Activated CD4-positive, alpha-beta memory T cell treated with anti-CD3 and anti-CD28 coated beads for 36 hours (primary cell): ENCODE data around the gene OR6M1. TPM values are rescaled to one million over a fixed set of nuclear protein-coding genes. Genes with fewer than 3 reads are reported as not detected.

Experiments used
- CTCF ChIA-PET: fragments of 350-600 bp; sonication (Branson Sonifier 250); formaldehyde crosslinking; loops from one replicate; lab custom pipeline; 2021; ENCODE audit warnings: antibody characterized with exemption, inconsistent platforms; lab: Charles Lee
- POLR2A ChIA-PET: fragments of 350-600 bp; sonication (Branson Sonifier 250); formaldehyde crosslinking; loops from one replicate; lab custom pipeline; 2021; ENCODE audit warnings: antibody characterized with exemption; lab: Charles Lee
- DNase-seq: peaks from one replicate; pipeline ENCODE4 v3.0.0-alpha.2; 2020
- H3K27ac Mint-ChIP-seq: one replicate; pipeline ENCODE4 v1.8.0; 2021; ENCODE audit warnings: mixed read lengths
- H3K27me3 Mint-ChIP-seq: one replicate; pipeline ENCODE4 v1.8.0; 2021; ENCODE audit warnings: mixed read lengths
- H3K36me3 Mint-ChIP-seq: one replicate; pipeline ENCODE4 v1.8.0; 2021; ENCODE audit warnings: mixed read lengths
- H3K4me1 Mint-ChIP-seq: one replicate; pipeline ENCODE4 v1.8.0; 2021; ENCODE audit warnings: low read depth, mixed read lengths
- H3K4me3 Mint-ChIP-seq: one replicate; pipeline ENCODE4 v1.8.0; 2021; ENCODE audit warnings: mild to moderate bottlenecking, mixed read lengths
- H3K9me3 Mint-ChIP-seq: one replicate; pipeline ENCODE4 v1.8.0; 2021; ENCODE audit warnings: mixed read lengths
- intact Hi-C: fragments of 100-400 bp; cut with micrococcal nuclease; formaldehyde crosslinking; loops from one replicate; pipeline ENCODE4 v1.15.1; 2023
- total RNA-seq, 2 experiments: library from RNA; stranded (reverse); gene quantifications; one replicate each; pipeline ENCODE4 v1.2.3, GENCODE V29; 2021

The OR6M1 gene
- total RNA-seq, 2 experiments from 2014 or later, result not detected

DNA sequence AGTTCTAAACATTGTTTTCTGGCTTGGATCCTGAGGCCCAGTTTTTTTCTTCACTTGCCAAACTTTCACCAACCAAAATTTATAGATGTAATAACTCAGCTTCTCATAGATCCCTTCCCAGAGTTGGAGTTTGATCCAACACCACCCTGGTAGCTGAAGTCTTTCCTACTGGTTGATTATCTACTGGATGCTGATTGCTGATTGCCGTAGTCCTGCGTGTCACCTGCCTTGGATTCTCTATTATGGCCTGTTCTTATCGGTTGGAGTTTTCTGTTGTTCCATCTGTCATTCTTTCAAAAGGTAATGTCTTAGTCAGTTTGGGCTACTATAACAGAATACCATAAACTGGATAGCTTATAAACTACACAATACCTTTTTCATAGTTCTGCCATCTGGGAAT is 34.5 kb downstream of the OR6M1 start:
- Mint-ChIP-seq H3K27me3 (peaks cover 3% of the 10 kb centered on the region), H3K9me3 (no peaks in the 10 kb centered on the region), H3K36me3 (no peaks in the 10 kb centered on the region), H3K4me1 (no peaks in the 10 kb centered on the region), H3K27ac (no peak overlapping the region), H3K4me3 (no peak overlapping the region)
- ChIA-PET POLR2A (interaction anchor here (0.8 kb wide), 1 partner anchor 138 kb away, joined by 3 read pairs; no protein-coding TSS in a partner anchor), CTCF (no interaction called here)
- intact Hi-C loops, result no loop called here
- no peak for DNase-seq

GRCh38 chr11:123770712-123771111 is 35.4 kb downstream of the OR6M1 start:
- CTCF ChIA-PET, result no interaction called here
- intact Hi-C loops, result no loop called here
- H3K4me1 Mint-ChIP-seq, result no peaks in the 10 kb centered on the region
- no peaks in the 10 kb centered on the region for H3K36me3 Mint-ChIP-seq
- no peak for DNase-seq
- no peak overlapping the region for H3K27ac Mint-ChIP-seq
- H3K27me3 Mint-ChIP-seq, result peaks cover 3% of the 10 kb centered on the region
- no peak overlapping the region for H3K4me3 Mint-ChIP-seq
- H3K9me3 Mint-ChIP-seq, result no peaks in the 10 kb centered on the region
- POLR2A ChIA-PET, result no interaction called here

- H3K4me1 Mint-ChIP-seq, result no peaks in the 10 kb centered on the region
- H3K4me3 Mint-ChIP-seq, result no peak overlapping the region
- H3K36me3 Mint-ChIP-seq, result peaks cover 6% of the 10 kb centered on the region
- peaks cover 3% of the 10 kb centered on the region for H3K27me3 Mint-ChIP-seq
- H3K9me3 Mint-ChIP-seq, result peaks cover 18% of the 10 kb centered on the region
- DNase-seq, result no peak
- H3K27ac Mint-ChIP-seq, result no peak overlapping the region
- intact Hi-C loops, result no loop called here
- ChIA-PET POLR2A (no interaction called here), CTCF (interaction anchor here (1.1 kb wide), 1 partner anchor 185 kb away, joined by 3 read pairs; no protein-coding TSS in a partner anchor)
Observed at GRCh38 chr11:123765601-123766000, 40.5 kb downstream of the OR6M1 start.

DNA sequence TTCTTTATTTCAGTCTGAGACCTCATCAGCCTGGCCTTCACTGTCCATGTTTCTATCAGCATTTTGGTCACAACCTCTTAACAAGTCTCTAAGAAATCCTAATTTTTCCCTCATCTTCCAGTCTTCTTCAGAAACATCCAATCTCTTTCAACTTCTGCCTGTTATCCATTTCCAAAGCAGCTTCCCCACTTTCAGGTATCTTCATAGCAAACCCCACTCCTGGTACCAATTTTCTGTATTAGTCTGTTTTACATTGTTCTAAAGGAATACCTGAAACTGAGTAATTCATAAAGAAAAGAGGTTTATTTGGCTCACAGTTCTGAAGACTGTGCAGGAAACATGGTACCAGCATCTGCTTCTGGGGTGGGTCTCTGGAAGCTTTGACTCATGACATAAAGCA is 43.7 kb downstream of the OR6M1 start:
- no peak for DNase-seq
- ChIA-PET POLR2A (no interaction called here), CTCF (no interaction called here)
- H3K36me3 Mint-ChIP-seq, result peaks cover 6% of the 10 kb centered on the region
- peaks cover 4% of the 10 kb centered on the region for H3K27me3 Mint-ChIP-seq
- peaks cover 18% of the 10 kb centered on the region for H3K9me3 Mint-ChIP-seq
- no peak overlapping the region for H3K27ac Mint-ChIP-seq
- H3K4me3 Mint-ChIP-seq, result no peak overlapping the region
- no peaks in the 10 kb centered on the region for H3K4me1 Mint-ChIP-seq
- intact Hi-C loops, result no loop called here

GRCh38 chr11:123760894-123761293 is 45.3 kb downstream of the OR6M1 start:
- intact Hi-C loops, result no loop called here
- H3K36me3 Mint-ChIP-seq, result peaks cover 6% of the 10 kb centered on the region

DNA sequence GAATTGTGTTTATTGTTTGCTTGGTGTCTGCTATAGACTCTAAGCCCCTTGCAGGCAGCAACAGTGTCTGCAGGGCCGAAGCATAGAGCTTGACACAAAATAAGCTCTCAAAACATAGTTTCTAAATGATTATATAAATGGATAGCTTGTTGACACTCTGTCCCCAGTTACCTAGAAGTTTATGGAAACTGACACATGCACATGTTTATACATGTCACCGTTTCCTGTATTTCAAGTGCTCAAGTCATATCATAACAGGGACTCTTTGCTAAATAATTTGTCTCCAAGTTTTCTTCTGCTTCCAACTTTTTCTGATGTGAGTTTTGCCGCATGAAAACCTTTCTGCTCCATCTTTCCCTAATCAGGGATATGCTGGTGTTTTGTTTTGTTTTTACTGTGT is 48.2 kb downstream of the OR6M1 start:
- intact Hi-C loops, result no loop called here
- H3K27me3 Mint-ChIP-seq, result peaks cover 12% of the 10 kb centered on the region
- ChIA-PET POLR2A (no interaction called here), CTCF (no interaction called here)
- peaks cover 12% of the 10 kb centered on the region for H3K9me3 Mint-ChIP-seq
- no peak for DNase-seq
- no peaks in the 10 kb centered on the region for H3K4me1 Mint-ChIP-seq
- peaks cover 6% of the 10 kb centered on the region for H3K36me3 Mint-ChIP-seq
- no peak overlapping the region for H3K4me3 Mint-ChIP-seq
- H3K27ac Mint-ChIP-seq, result no peak overlapping the region

More at GRCh38 chr11:123760894-123761293, 45.3 kb downstream of the OR6M1 start:
- peaks cover 8% of the 10 kb centered on the region for H3K27me3 Mint-ChIP-seq
- POLR2A ChIA-PET, result no interaction called here
- no peak overlapping the region for H3K4me3 Mint-ChIP-seq
- CTCF ChIA-PET, result no interaction called here
- no peaks in the 10 kb centered on the region for H3K4me1 Mint-ChIP-seq
- no peak overlapping the region for H3K27ac Mint-ChIP-seq
- no peak for DNase-seq
- H3K9me3 Mint-ChIP-seq, result peaks cover 18% of the 10 kb centered on the region

- Mint-ChIP-seq H3K27me3 (peaks cover 24% of the 10 kb centered on the region), H3K9me3 (no peaks in the 10 kb centered on the region), H3K4me1 (no peaks in the 10 kb centered on the region), H3K27ac (no peak overlapping the region), H3K36me3 (no peaks in the 10 kb centered on the region), H3K4me3 (no peak overlapping the region)
- intact Hi-C loops, result no loop called here
- ChIA-PET POLR2A (no interaction called here), CTCF (no interaction called here)
- no peak for DNase-seq
Observed at GRCh38 chr11:123755813-123756212, 50.3 kb downstream of the OR6M1 start.

Other genes with a start within 250 kb of the OR6M1 start
- not detected for gene SCN3B, start 151.7 kb downstream of the OR6M1 start, total RNA-seq
- 1 to 10 TPM; 7.8 to 7.9 TPM for gene ZNF202, start 64.7 kb downstream of the OR6M1 start, total RNA-seq
- gene OR6X1, start 51.8 kb downstream of the OR6M1 start, total RNA-seq, result not detected
- gene TMEM225, start 79.3 kb upstream of the OR6M1 start, total RNA-seq, result not detected
- not detected for gene OR8D4, start 95.8 kb upstream of the OR6M1 start, total RNA-seq
- gene OR4D5, start 133.3 kb upstream of the OR6M1 start, total RNA-seq, result not detected
- not detected for gene OR6T1, start 137.5 kb upstream of the OR6M1 start, total RNA-seq
- gene OR10S1, start 171.4 kb upstream of the OR6M1 start, total RNA-seq, result not detected
- not detected for gene OR10G6, start 188.8 kb upstream of the OR6M1 start, total RNA-seq
- gene OR10G4, start 206.6 kb upstream of the OR6M1 start, total RNA-seq, result not detected
- not detected for gene OR10G9, start 216.7 kb upstream of the OR6M1 start, total RNA-seq
- not detected for gene OR10G8, start 220.4 kb upstream of the OR6M1 start, total RNA-seq
- gene OR10G7, start 235.0 kb upstream of the OR6M1 start, total RNA-seq, result not detected